AG09319 (cell line): ENCODE results near the gene PAFAH2.
"Not testable (repeated sequence)": the region's sequence is repeated elsewhere in the genome, so short reads cannot be mapped to it uniquely, and the experiment has no call there.

Experiments used
- DNase-seq: peaks from one replicate; pipeline ENCODE4 v3.0.0-alpha.2; 2010; ENCODE audit warnings: low read depth; ENCODE audit errors: extremely low read depth
- CTCF ChIP-seq: IDR thresholded peaks from 2 replicates; pipeline ENCODE4 v1.5.1; 2011; ENCODE audit warnings: low read depth, mild to moderate bottlenecking, inconsistent platforms, low read length, moderate library complexity

Gene PAFAH2

GRCh38 chr1:25989440-25990234 is 8.2 kb downstream of the PAFAH2 start:
- DNase-seq: no peak
- no peak for TF ChIP-seq CTCF

- no peak for TF ChIP-seq CTCF
- no peak for DNase-seq
Measured at GRCh38 chr1:25987951-25988350, 9.9 kb downstream of the PAFAH2 start.

- not testable (repeated sequence) for DNase-seq
Measured at GRCh38 chr1:25986773-25987172, 11.1 kb downstream of the PAFAH2 start.

- no peak for DNase-seq
- no peak for TF ChIP-seq CTCF
Measured at GRCh38 chr1:25985670-25986069, 12.2 kb downstream of the PAFAH2 start.

GRCh38 chr1:25985171-25985570 is 12.7 kb downstream of the PAFAH2 start:
- no peak for DNase-seq
- no peak for TF ChIP-seq CTCF

GRCh38 chr1:25979210-25979609 is 18.7 kb downstream of the PAFAH2 start:
- TF ChIP-seq CTCF: no peak
- DNase-seq: no peak

GRCh38 chr1:25978403-25978802 is 19.5 kb downstream of the PAFAH2 start:
- DNase-seq: no peak
- TF ChIP-seq CTCF: no peak

- TF ChIP-seq CTCF: no peak
- no peak for DNase-seq
Measured at GRCh38 chr1:25977801-25978200, 20.1 kb downstream of the PAFAH2 start.
